CD4-positive, alpha-beta T cell (primary cell): ENCODE data around the gene AP2S1. TPM values are rescaled to one million over a fixed set of nuclear protein-coding genes. Genes with fewer than 3 reads are reported as not detected.

Experiments
- ATAC-seq: fragments of 200-7000 bp; cut with Tn5 transposase; one replicate; pipeline ENCODE4 v1.10.0; 2022; ENCODE audit warnings: mild to moderate bottlenecking; ENCODE audit not compliant: poor library complexity
- CTCF ChIA-PET: fragments of 350-600 bp; sonication (Branson Sonifier 250); formaldehyde crosslinking; loops from one replicate; lab custom pipeline; 2021; ENCODE audit warnings: antibody characterized with exemption, inconsistent platforms; lab: Charles Lee
- POLR2A ChIA-PET: fragments of 350-600 bp; sonication (Branson Sonifier 250); formaldehyde crosslinking; loops from one replicate; lab custom pipeline; 2021; ENCODE audit warnings: antibody characterized with exemption, inconsistent platforms; lab: Charles Lee
- DNase-seq, 14 experiments: peaks; one replicate each; pipeline ENCODE4 v3.0.0-alpha.2; 2013 to 2020; ENCODE audit warnings: mixed read lengths in 2 of 14
- H3K27ac ChIP-seq, 2 donors: one replicate each; pipeline versions ENCODE4 v1.5.1 to v1.7.0; 2013; ENCODE audit warnings: low read length in 2 of 2, low read depth in 1 of 2, mild to moderate bottlenecking in 1 of 2
- H3K27me3 ChIP-seq, 2 experiments: 1 replicate in 1 of 2; 2 replicates in 1 of 2; pipeline versions ENCODE4 v1.6.1 to v1.7.0; 2013; ENCODE audit warnings: low read length in 2 of 2, control low read depth in 1 of 2, mild to moderate bottlenecking in 1 of 2, moderate library complexity in 1 of 2; ENCODE audit not compliant: insufficient read depth in 2 of 2, control insufficient read depth in 1 of 2
- H3K36me3 ChIP-seq: one replicate; pipeline ENCODE4 v1.6.1; 2013; ENCODE audit warnings: low read length, control low read depth; ENCODE audit not compliant: insufficient read depth
- H3K4me1 ChIP-seq: one replicate; pipeline ENCODE4 v1.6.1; 2013; ENCODE audit warnings: low read length, control low read depth; ENCODE audit not compliant: insufficient read depth
- H3K4me3 ChIP-seq: one replicate; pipeline ENCODE4 v1.5.1; 2013; ENCODE audit warnings: mild to moderate bottlenecking, low read length, moderate library complexity
- H3K9me3 ChIP-seq, 2 experiments: 1 replicate in 1 of 2; 2 replicates in 1 of 2; pipeline versions ENCODE4 v1.6.1 to v1.7.0; 2013; ENCODE audit warnings: low read length in 2 of 2, mild to moderate bottlenecking in 2 of 2, control low read depth in 1 of 2, moderate library complexity in 1 of 2; ENCODE audit not compliant: control insufficient read depth in 1 of 2, insufficient read depth in 1 of 2
- H3K27ac Mint-ChIP-seq: one replicate; pipeline ENCODE4 v1.8.0; 2020; ENCODE audit warnings: mixed read lengths
- H3K27me3 Mint-ChIP-seq: one replicate; pipeline ENCODE4 v1.8.0; 2021; ENCODE audit warnings: mixed read lengths
- H3K36me3 Mint-ChIP-seq: one replicate; pipeline ENCODE4 v1.8.0; 2021; ENCODE audit warnings: low read depth, mixed read lengths
- H3K4me1 Mint-ChIP-seq: one replicate; pipeline ENCODE4 v1.8.0; 2021; ENCODE audit warnings: low read depth, mixed read lengths
- H3K4me3 Mint-ChIP-seq: one replicate; pipeline ENCODE4 v1.8.0; 2020; ENCODE audit warnings: mild to moderate bottlenecking, mixed read lengths
- H3K9me3 Mint-ChIP-seq: one replicate; pipeline ENCODE4 v1.8.0; 2020; ENCODE audit warnings: mixed read lengths
- intact Hi-C, 2 experiments: fragments of 100-400 bp; cut with DNase I in 1 of 2; cut with micrococcal nuclease in 1 of 2; formaldehyde crosslinking; loops; one replicate each; pipeline versions ENCODE4 v1.15.1 to v1.9.0; 2023 to 2025; cut with DNase I, micrococcal nuclease
- total RNA-seq, 174 experiments: library from RNA in 2 of 174; stranded (reverse) in 2 of 174; gene quantifications; one replicate each; pipeline ENCODE4 v1.2.3 and lab custom pipeline; 2021 to 2026
- TF ChIP-seq, protein P1 (sequence below): fragments of 200-600 bp; IDR thresholded peaks from one replicate; pipeline ENCODE4 v1.8.0; 2022; ENCODE audit warnings: antibody characterized with exemption, mild to moderate bottlenecking

AP2S1 gene
- total RNA-seq, 2 experiments from 2014 or later, result 24.5 to 26.9 TPM

DNA sequence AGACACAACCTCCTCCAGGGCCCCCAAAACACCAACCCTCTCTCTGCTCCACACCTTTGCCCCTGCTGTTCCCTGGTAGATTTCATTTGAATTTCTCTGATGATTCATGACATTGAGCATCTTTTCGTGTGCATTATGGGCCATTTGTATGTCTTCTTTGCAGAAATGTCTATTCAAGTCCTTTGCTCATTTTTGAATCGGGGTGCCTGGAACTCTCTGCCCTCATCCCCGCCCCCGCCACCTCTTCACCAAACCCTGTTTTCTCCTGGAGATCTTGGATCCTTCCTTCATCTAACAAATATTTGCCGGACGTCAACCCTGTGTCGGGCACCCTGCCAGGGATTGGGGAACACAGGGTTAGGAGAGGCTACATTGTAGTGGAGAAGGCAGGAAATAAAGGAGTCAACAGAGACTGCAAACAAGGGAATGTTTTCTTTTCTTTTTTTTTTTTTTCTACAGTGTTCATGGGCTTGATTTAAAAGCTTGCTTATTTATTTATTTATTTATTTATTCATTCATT is 36.7 kb downstream of the AP2S1 start:
- no peaks in the 10 kb centered on the region for H3K27me3 Mint-ChIP-seq
- H3K27me3 ChIP-seq, result no peaks in the 10 kb centered on the region
- ATAC-seq (no peak), DNase-seq (no peak)
- peaks cover 6% of the 10 kb centered on the region for H3K4me1 ChIP-seq
- H3K9me3 ChIP-seq, result no peaks in the 10 kb centered on the region
- ChIA-PET CTCF (interaction anchor here (0.7 kb wide), 1 partner anchor 16 kb away, joined by 3 read pairs; no protein-coding TSS in a partner anchor), POLR2A (no interaction called here)
- no peak overlapping the region for H3K27ac ChIP-seq
- H3K36me3 Mint-ChIP-seq, result no peaks in the 10 kb centered on the region
- H3K4me3 ChIP-seq, result no peak overlapping the region
- no peak overlapping the region for H3K27ac Mint-ChIP-seq
- intact Hi-C loops, result no loop called here
- no peaks in the 10 kb centered on the region for H3K9me3 Mint-ChIP-seq
- no peak overlapping the region for H3K4me3 Mint-ChIP-seq
- no peaks in the 10 kb centered on the region for H3K4me1 Mint-ChIP-seq
- no peaks in the 10 kb centered on the region for H3K36me3 ChIP-seq
- TF ChIP-seq, protein P1, sequence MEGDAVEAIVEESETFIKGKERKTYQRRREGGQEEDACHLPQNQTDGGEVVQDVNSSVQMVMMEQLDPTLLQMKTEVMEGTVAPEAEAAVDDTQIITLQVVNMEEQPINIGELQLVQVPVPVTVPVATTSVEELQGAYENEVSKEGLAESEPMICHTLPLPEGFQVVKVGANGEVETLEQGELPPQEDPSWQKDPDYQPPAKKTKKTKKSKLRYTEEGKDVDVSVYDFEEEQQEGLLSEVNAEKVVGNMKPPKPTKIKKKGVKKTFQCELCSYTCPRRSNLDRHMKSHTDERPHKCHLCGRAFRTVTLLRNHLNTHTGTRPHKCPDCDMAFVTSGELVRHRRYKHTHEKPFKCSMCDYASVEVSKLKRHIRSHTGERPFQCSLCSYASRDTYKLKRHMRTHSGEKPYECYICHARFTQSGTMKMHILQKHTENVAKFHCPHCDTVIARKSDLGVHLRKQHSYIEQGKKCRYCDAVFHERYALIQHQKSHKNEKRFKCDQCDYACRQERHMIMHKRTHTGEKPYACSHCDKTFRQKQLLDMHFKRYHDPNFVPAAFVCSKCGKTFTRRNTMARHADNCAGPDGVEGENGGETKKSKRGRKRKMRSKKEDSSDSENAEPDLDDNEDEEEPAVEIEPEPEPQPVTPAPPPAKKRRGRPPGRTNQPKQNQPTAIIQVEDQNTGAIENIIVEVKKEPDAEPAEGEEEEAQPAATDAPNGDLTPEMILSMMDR, result no peak

DNA sequence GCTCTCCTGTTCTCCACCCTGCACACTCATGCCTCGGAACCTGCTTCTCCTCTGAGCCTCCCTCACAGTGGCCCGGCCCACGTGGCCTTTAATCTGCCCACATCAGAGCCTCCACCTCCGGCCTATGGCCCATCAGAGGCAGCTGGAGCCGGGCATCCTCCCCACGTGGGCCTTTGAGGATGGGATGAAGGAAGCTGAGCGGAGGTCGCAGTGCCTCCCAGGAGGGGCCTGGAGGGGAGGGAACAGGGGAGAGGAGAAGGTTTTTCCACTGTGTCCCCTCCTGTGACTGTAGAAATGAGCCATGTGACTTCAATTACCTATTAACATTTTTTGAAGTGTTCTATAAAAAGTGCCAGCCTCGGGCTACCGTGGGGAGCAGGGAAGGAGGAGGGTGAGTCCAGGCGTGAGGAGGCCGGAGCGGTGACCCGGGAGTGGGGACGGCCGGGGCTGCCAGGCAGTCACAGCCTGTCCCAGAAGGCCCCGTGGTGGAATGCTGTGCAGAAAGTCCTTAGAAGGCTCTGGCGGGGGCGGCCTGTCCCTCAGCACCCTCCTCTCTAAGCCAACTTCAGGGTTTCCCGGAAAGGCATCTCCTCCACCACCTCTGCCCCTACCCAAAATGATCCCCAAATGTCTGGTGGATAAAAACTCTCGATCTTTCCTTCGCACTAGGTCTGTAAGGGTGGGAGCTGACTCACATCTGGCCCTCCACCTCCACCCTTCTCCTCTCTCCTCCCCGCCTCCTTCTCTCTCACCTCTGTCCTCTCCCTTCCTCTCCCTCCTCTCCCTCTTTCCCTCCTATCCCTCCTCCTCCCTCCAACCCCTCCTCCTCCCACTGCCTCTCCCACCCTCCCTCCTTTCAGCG is 37.4 kb downstream of the AP2S1 start:
- ChIA-PET POLR2A (no interaction called here), CTCF (no interaction called here)
- intact Hi-C loops, result no loop called here
- Mint-ChIP-seq H3K9me3 (no peaks in the 10 kb centered on the region), H3K4me3 (no peak overlapping the region), H3K4me1 (no peaks in the 10 kb centered on the region), H3K27ac (no peak overlapping the region), H3K27me3 (no peaks in the 10 kb centered on the region), H3K36me3 (no peaks in the 10 kb centered on the region)
- no peaks in the 10 kb centered on the region for H3K27me3 ChIP-seq
- DNase-seq (no peak), ATAC-seq (no peak)
- H3K27ac ChIP-seq, result no peak overlapping the region
- H3K4me3 ChIP-seq, result no peak overlapping the region
- H3K9me3 ChIP-seq, result no peaks in the 10 kb centered on the region
- H3K4me1 ChIP-seq, result peaks cover 5% of the 10 kb centered on the region
- H3K36me3 ChIP-seq, result no peaks in the 10 kb centered on the region
- TF ChIP-seq, protein P1, result no peak

DNA sequence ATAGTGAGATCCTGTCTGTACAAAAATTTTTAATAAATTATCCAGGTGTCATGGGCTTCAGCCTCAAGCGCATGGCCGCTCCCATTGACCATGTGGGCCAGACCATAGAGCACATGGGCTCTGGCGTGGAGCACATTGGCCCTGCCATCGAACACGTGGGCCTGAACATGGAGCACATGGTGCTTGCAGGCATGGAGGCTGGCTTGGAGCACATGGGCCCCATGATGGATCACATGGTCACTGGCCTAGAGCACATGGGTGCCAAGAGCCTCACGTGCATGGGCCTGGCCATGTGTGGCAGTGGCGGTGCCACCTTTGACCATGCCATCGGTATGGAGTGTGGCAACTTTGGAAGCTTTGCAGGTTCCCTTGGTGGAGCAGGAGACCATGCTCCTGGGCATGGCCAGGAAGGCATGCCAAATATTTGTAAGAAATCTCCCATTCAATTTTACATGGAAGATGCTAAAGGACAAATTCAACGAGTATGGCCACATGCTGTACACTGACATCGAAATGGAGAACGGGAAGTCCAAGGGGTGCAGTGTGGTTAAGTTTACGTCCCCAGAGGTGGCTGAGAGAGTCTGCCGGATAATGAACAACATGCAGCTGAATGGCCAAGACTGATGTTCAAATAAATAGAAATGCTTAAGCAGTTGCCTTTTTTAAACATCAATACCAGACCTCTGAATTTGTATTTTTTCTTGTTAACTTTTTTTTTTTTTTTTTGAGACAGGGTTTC is 40.9 kb downstream of the AP2S1 start:
- no peaks in the 10 kb centered on the region for H3K4me1 ChIP-seq
- TF ChIP-seq, protein P1, result no peak
- Mint-ChIP-seq H3K27ac (no peak overlapping the region), H3K27me3 (no peaks in the 10 kb centered on the region), H3K36me3 (no peaks in the 10 kb centered on the region), H3K4me1 (no peaks in the 10 kb centered on the region), H3K4me3 (no peak overlapping the region), H3K9me3 (no peaks in the 10 kb centered on the region)
- H3K27me3 ChIP-seq, result no peaks in the 10 kb centered on the region
- CTCF ChIA-PET, result interaction anchor here (0.7 kb wide), 1 partner anchor 265 kb away, joined by 3 read pairs; no protein-coding TSS in a partner anchor
- no peak overlapping the region for H3K4me3 ChIP-seq
- intact Hi-C loops, result no loop called here
- no peak for ATAC-seq
- H3K36me3 ChIP-seq, result no peaks in the 10 kb centered on the region
- H3K27ac ChIP-seq, result no peak overlapping the region
- DNase-seq, result no peak
- H3K9me3 ChIP-seq, result no peaks in the 10 kb centered on the region
- POLR2A ChIA-PET, result no interaction called here
